Tibial nerve (tissue), 4 donors: ENCODE measurements around the gene NAP1L4.

Experiments used
- EP300 ChIP-seq, 2 donors: sonication (generic); formaldehyde crosslinking; IDR thresholded peaks; one replicate each; pipeline ENCODE4 v1.6.1; 2017; ENCODE audit warnings: antibody characterized with exemption in 2 of 2, mild to moderate bottlenecking in 1 of 2
- POLR2A ChIP-seq, 2 donors: fragments of 450-650 bp; IDR thresholded peaks; one replicate each; pipeline ENCODE4 v1.6.1; 2017; ENCODE audit warnings: antibody characterized with exemption in 2 of 2, mild to moderate bottlenecking in 2 of 2, moderate library complexity in 2 of 2
- TF ChIP-seq, protein P1 (sequence below), 5 experiments: fragments of 200-600 bp in 3 of 5; fragments of 450-650 bp in 2 of 5; sonication (generic) in 3 of 5; IDR thresholded peaks; one replicate each; pipeline ENCODE4 v1.5.1; 2016 to 2019; ENCODE audit warnings: antibody characterized with exemption in 5 of 5, mild to moderate bottlenecking in 3 of 5, moderate library complexity in 2 of 5

DNA sequence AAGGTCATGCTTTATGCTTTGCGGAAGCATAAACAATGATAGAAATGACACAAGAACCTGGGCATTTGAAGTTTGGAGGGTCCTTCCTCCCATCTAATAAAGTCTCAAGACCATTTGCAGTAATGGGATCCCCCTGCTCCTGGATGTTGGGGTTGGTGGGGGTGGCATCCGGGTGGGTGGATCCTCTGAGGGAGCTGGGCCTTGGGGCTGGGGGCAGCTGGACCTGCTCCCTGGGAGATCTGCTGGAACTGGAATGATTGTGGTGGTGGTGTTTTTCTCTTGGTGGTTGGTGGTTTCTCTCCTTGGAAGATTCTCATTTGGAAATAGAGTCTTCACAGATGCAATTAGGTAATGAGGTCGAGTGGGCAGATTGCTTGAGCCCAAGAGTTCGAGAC lies 2.2 kb upstream of the NAP1L4 start:
- TF ChIP-seq, protein P1, sequence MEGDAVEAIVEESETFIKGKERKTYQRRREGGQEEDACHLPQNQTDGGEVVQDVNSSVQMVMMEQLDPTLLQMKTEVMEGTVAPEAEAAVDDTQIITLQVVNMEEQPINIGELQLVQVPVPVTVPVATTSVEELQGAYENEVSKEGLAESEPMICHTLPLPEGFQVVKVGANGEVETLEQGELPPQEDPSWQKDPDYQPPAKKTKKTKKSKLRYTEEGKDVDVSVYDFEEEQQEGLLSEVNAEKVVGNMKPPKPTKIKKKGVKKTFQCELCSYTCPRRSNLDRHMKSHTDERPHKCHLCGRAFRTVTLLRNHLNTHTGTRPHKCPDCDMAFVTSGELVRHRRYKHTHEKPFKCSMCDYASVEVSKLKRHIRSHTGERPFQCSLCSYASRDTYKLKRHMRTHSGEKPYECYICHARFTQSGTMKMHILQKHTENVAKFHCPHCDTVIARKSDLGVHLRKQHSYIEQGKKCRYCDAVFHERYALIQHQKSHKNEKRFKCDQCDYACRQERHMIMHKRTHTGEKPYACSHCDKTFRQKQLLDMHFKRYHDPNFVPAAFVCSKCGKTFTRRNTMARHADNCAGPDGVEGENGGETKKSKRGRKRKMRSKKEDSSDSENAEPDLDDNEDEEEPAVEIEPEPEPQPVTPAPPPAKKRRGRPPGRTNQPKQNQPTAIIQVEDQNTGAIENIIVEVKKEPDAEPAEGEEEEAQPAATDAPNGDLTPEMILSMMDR (IDR thresholded peaks at IDR 0.05), result no peak
- TF ChIP-seq POLR2A (IDR thresholded peaks at IDR 0.05), result no peak
- no peak for TF ChIP-seq EP300 (IDR thresholded peaks at IDR 0.05)
